ENCODE data around the gene MYO5A.

Gene MYO5A

DNA sequence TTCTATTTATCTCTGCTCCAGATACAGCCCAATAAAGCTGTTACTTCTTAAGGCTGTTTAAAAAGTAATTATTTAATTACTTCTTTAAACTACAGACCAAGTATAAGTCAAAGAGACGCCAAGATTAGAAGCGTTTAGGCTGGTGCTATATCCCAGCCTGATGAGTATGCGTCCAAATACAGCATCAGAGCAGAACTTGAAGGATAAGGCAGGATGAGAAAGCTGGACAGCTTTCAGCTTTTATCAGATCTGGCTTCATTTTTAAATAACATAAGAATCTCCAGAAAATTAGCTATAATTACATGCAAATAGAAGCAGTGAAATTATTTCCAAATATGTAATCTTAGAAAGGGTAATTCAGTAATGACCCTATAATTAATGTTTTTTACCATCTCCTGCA lies 122.8 kb downstream of the MYO5A start:
- no peak overlapping the region for H2AFZ ChIP-seq (ENCODE audit: low read length)
- H4K20me1 ChIP-seq (ENCODE audit: insufficient read depth, low read length, poor library complexity, severe bottlenecking) = no peaks in the 10 kb centered on the region
- no peak overlapping the region for H3K4me3 ChIP-seq (ENCODE audit: low read length, poor library complexity, severe bottlenecking)
- H3K27me3 ChIP-seq (ENCODE audit: insufficient read depth, low read length, poor library complexity, severe bottlenecking) = no peaks in the 10 kb centered on the region
- TF ChIP-seq CTCF (conservative IDR thresholded peaks at IDR 0.05; ENCODE audit: low read length) = no peak
- no peak for TF ChIP-seq EZH2phosphoT487 (IDR thresholded peaks at IDR 0.05; ENCODE audit: borderline replicate concordance)
- no peaks in the 10 kb centered on the region for H3F3A ChIP-seq (ENCODE audit: low read depth)
- H3K9ac ChIP-seq (ENCODE audit: low read depth, low read length, poor library complexity, severe bottlenecking) = no peak overlapping the region
- H3K4me1 ChIP-seq (ENCODE audit: insufficient read depth, low read length, poor library complexity, severe bottlenecking) = no peaks in the 10 kb centered on the region
- no peaks in the 10 kb centered on the region for H3K9me2 ChIP-seq (replicated peaks; ENCODE audit: low read depth, low read length)
- peaks cover 12% of the 10 kb centered on the region; the same call in 1 of the 2 replicates for H3K36me3 ChIP-seq (ENCODE audit: insufficient read depth, low read length)
- H3K4me2 ChIP-seq (ENCODE audit: low read depth, low read length, poor library complexity, severe bottlenecking) = no peak overlapping the region
- H3K9me3 ChIP-seq (ENCODE audit: insufficient read depth, low read depth, low read length) = no peaks in the 10 kb centered on the region
- H3K79me2 ChIP-seq (ENCODE audit: insufficient read depth, low read length) = no peaks in the 10 kb centered on the region

- Histone ChIP-seq H3K36me3 (ENCODE audit: insufficient read depth, low read length) (peaks cover 11% of the 10 kb centered on the region), H3F3A (ENCODE audit: low read depth) (no peaks in the 10 kb centered on the region), H3K9ac (ENCODE audit: low read depth, low read length, poor library complexity, severe bottlenecking) (no peak overlapping the region), H3K4me2 (ENCODE audit: low read depth, low read length, poor library complexity, severe bottlenecking) (no peak overlapping the region), H4K20me1 (ENCODE audit: insufficient read depth, low read length, poor library complexity, severe bottlenecking) (no peaks in the 10 kb centered on the region), H2AFZ (ENCODE audit: low read length) (no peak overlapping the region), H3K79me2 (ENCODE audit: insufficient read depth, low read length) (no peaks in the 10 kb centered on the region), H3K4me1 (ENCODE audit: insufficient read depth, low read length, poor library complexity, severe bottlenecking) (no peaks in the 10 kb centered on the region), H3K27me3 (ENCODE audit: insufficient read depth, low read length, poor library complexity, severe bottlenecking) (no peaks in the 10 kb centered on the region), H3K9me2 (replicated peaks; ENCODE audit: low read depth, low read length) (no peaks in the 10 kb centered on the region), H3K4me3 (ENCODE audit: low read length, poor library complexity, severe bottlenecking) (no peak overlapping the region), H3K9me3 (ENCODE audit: insufficient read depth, low read depth, low read length) (no peaks in the 10 kb centered on the region)
- TF ChIP-seq EZH2phosphoT487 (IDR thresholded peaks at IDR 0.05; ENCODE audit: borderline replicate concordance) (no peak), CTCF (conservative IDR thresholded peaks at IDR 0.05; ENCODE audit: low read length) (no peak)
These were observed 131.6 kb downstream of the MYO5A start for GRCh38 chr15:52397118-52397517.

GRCh38 chr15:52394118-52394517 lies 134.6 kb downstream of the MYO5A start:
- TF ChIP-seq EZH2phosphoT487 (IDR thresholded peaks at IDR 0.05; ENCODE audit: borderline replicate concordance) (no peak), CTCF (conservative IDR thresholded peaks at IDR 0.05; ENCODE audit: low read length) (no peak)
- H3F3A ChIP-seq (ENCODE audit: low read depth) = no peaks in the 10 kb centered on the region
- H3K79me2 ChIP-seq (ENCODE audit: insufficient read depth, low read length) = no peaks in the 10 kb centered on the region
- H3K9me3 ChIP-seq (ENCODE audit: insufficient read depth, low read depth, low read length) = no peaks in the 10 kb centered on the region
- no peaks in the 10 kb centered on the region for H4K20me1 ChIP-seq (ENCODE audit: insufficient read depth, low read length, poor library complexity, severe bottlenecking)
- H2AFZ ChIP-seq (ENCODE audit: low read length) = no peak overlapping the region
- H3K9ac ChIP-seq (ENCODE audit: low read depth, low read length, poor library complexity, severe bottlenecking) = no peak overlapping the region
- H3K4me1 ChIP-seq (ENCODE audit: insufficient read depth, low read length, poor library complexity, severe bottlenecking) = no peaks in the 10 kb centered on the region
- peaks cover 18% of the 10 kb centered on the region for H3K36me3 ChIP-seq (ENCODE audit: insufficient read depth, low read length)
- H3K4me3 ChIP-seq (ENCODE audit: low read length, poor library complexity, severe bottlenecking) = no peak overlapping the region
- no peaks in the 10 kb centered on the region for H3K27me3 ChIP-seq (ENCODE audit: insufficient read depth, low read length, poor library complexity, severe bottlenecking)
- H3K9me2 ChIP-seq (replicated peaks; ENCODE audit: low read depth, low read length) = no peaks in the 10 kb centered on the region
- no peak overlapping the region for H3K4me2 ChIP-seq (ENCODE audit: low read depth, low read length, poor library complexity, severe bottlenecking)

Data from Loucy (cell line).